Trophoblast cell (in vitro differentiated cells and primary cell): ENCODE measurements around the gene PRDX4. TPM values are rescaled to one million over a fixed set of nuclear protein-coding genes. Genes with fewer than 3 reads are reported as not detected.

ENCODE experiments used
- DNase-seq, 2 donors: peaks; one replicate each; pipeline ENCODE4 v3.0.0-alpha.2; 2016
- H2AFZ ChIP-seq: 2 replicates; pipeline ENCODE4 v1.6.1; 2013; ENCODE audit warnings: low read length, moderate library complexity, mild to moderate bottlenecking; ENCODE audit not compliant: insufficient read depth, poor library complexity
- H2AK5ac ChIP-seq: 2 replicates; pipeline ENCODE4 v1.6.1; 2013; ENCODE audit warnings: mild to moderate bottlenecking, low read length
- H2BK120ac ChIP-seq: 2 replicates; pipeline ENCODE4 v1.6.1; 2013; ENCODE audit warnings: low read length, mild to moderate bottlenecking, moderate library complexity; ENCODE audit not compliant: insufficient read depth, poor library complexity
- H2BK12ac ChIP-seq: 2 replicates; pipeline ENCODE4 v1.6.1; 2013; ENCODE audit warnings: mild to moderate bottlenecking, low read length, moderate library complexity
- H2BK5ac ChIP-seq: 2 replicates; pipeline ENCODE4 v1.6.1; 2013; ENCODE audit warnings: low read length, low read depth, moderate library complexity, mild to moderate bottlenecking; ENCODE audit not compliant: poor library complexity
- H3K14ac ChIP-seq: 2 replicates; pipeline ENCODE4 v1.6.1; 2013; ENCODE audit warnings: mild to moderate bottlenecking, low read length
- H3K18ac ChIP-seq: 2 replicates; pipeline ENCODE4 v1.6.1; 2013; ENCODE audit warnings: mild to moderate bottlenecking, low read length
- H3K23ac ChIP-seq: 2 replicates; pipeline ENCODE4 v1.6.1; 2013; ENCODE audit warnings: low read length
- H3K27ac ChIP-seq: 2 replicates; pipeline ENCODE4 v1.5.1; 2013; ENCODE audit warnings: low read depth, mild to moderate bottlenecking, inconsistent platforms, low read length, moderate library complexity
- H3K27me3 ChIP-seq: 2 replicates; pipeline ENCODE4 v1.6.1; 2013; ENCODE audit warnings: inconsistent platforms, mild to moderate bottlenecking, low read length, moderate library complexity; ENCODE audit not compliant: insufficient read depth
- H3K36me3 ChIP-seq, 2 experiments: 1 replicate in 1 of 2; 2 replicates in 1 of 2; pipeline ENCODE4 v1.6.1; 2013; ENCODE audit warnings: low read length in 2 of 2, mild to moderate bottlenecking in 2 of 2, moderate library complexity in 1 of 2; ENCODE audit not compliant: insufficient read depth in 2 of 2, control insufficient read depth in 1 of 2
- H3K4ac ChIP-seq: 2 replicates; pipeline ENCODE4 v1.6.1; 2013; ENCODE audit warnings: low read depth, mild to moderate bottlenecking, low read length, moderate library complexity
- H3K4me1 ChIP-seq, 2 experiments: 1 replicate in 1 of 2; 2 replicates in 1 of 2; pipeline ENCODE4 v1.6.1; 2013; ENCODE audit warnings: low read length in 2 of 2, mild to moderate bottlenecking in 2 of 2, moderate library complexity in 1 of 2; ENCODE audit not compliant: insufficient read depth in 2 of 2, control insufficient read depth in 1 of 2
- H3K4me2 ChIP-seq: 2 replicates; pipeline ENCODE4 v1.6.1; 2013; ENCODE audit warnings: inconsistent platforms, mild to moderate bottlenecking, low read length, moderate library complexity
- H3K4me3 ChIP-seq: 2 replicates; pipeline ENCODE4 v1.5.1; 2013; ENCODE audit warnings: mild to moderate bottlenecking, low read depth, low read length, inconsistent platforms
- H3K79me1 ChIP-seq: one replicate; pipeline ENCODE4 v1.6.1; 2013; ENCODE audit warnings: low read length
- H3K79me2 ChIP-seq: 2 replicates; pipeline ENCODE4 v1.6.1; 2013; ENCODE audit warnings: low read length, mild to moderate bottlenecking; ENCODE audit not compliant: control insufficient read depth, insufficient read depth, poor library complexity
- H3K9ac ChIP-seq: 2 replicates; pipeline ENCODE4 v1.6.1; 2013; ENCODE audit warnings: mild to moderate bottlenecking, low read length
- H3K9me3 ChIP-seq: 2 replicates; pipeline ENCODE4 v1.6.1; 2013; ENCODE audit warnings: low read depth, mild to moderate bottlenecking, control low read depth, inconsistent platforms, low read length; ENCODE audit not compliant: insufficient read depth
- H4K12ac ChIP-seq: 2 replicates; pipeline ENCODE4 v1.6.1; 2013; ENCODE audit warnings: low read depth, mild to moderate bottlenecking, low read length, moderate library complexity
- H4K8ac ChIP-seq: 2 replicates; pipeline ENCODE4 v1.6.1; 2013; ENCODE audit warnings: low read depth, mild to moderate bottlenecking, low read length, moderate library complexity
- H4K91ac ChIP-seq: one replicate; pipeline ENCODE4 v1.6.1; 2013; ENCODE audit warnings: low read depth, mild to moderate bottlenecking, low read length, moderate library complexity
- WGBS: extraction: QIAGEN DNeasy Blood & Tissue Kit; methylation state at CpG from one replicate; pipeline ENCODE4 v1.1.7; 2013; ENCODE audit warnings: missing lambda C conversion rate; ENCODE audit not compliant: insufficient read length, insufficient coverage; ENCODE audit errors: extremely low coverage; 5-methylcytosine and 5-hydroxymethylcytosine counted together
- polyA plus RNA-seq: library from polyadenylated mRNA; stranded (reverse); fragments of 200-250 nt; gene quantifications from 2 replicates; pipeline ENCODE4 v1.2.3, GENCODE V29; 2013

PRDX4 gene
- 182 and 193 TPM in 2 replicates for polyA plus RNA-seq

- H3K9me3 ChIP-seq = no peaks in the 10 kb centered on the region
- no peak within 1 kb of the TSS for H3K23ac ChIP-seq
- peak within 1 kb of the TSS; percentile 82 for H3K4ac ChIP-seq
- H3K18ac ChIP-seq = peak within 1 kb of the TSS; percentile 54
- peak within 1 kb of the TSS; percentile 77 for H4K12ac ChIP-seq
- peak within 1 kb of the TSS; percentile 71 for H2BK12ac ChIP-seq
- H3K9ac ChIP-seq = peak within 1 kb of the TSS; percentile 77
- H3K4me1 ChIP-seq = no peaks in the 10 kb centered on the region
- DNase-seq = peak; percentile 75 to 82
- H2AK5ac ChIP-seq = peak within 1 kb of the TSS; percentile 62
- H3K14ac ChIP-seq = peak within 1 kb of the TSS; percentile 70
- no CpG with 5 or more reads among the region's 73 CpGs for WGBS
- H4K91ac ChIP-seq = peak within 1 kb of the TSS; percentile 68
- peaks cover 5% of the 10 kb centered on the region for H3K79me1 ChIP-seq
- no peaks in the 10 kb centered on the region for H3K27me3 ChIP-seq
- peaks cover 4% of the 10 kb centered on the region for H3K79me2 ChIP-seq
- peaks cover 0 to 4% of the 10 kb centered on the region in 2 experiments for H3K36me3 ChIP-seq
- H3K27ac ChIP-seq = peak within 1 kb of the TSS; percentile 69
- peak within 1 kb of the TSS; percentile 73 for H3K4me2 ChIP-seq
- peak within 1 kb of the TSS; percentile 61 for H2BK120ac ChIP-seq
- H2AFZ ChIP-seq = peak within 1 kb of the TSS; percentile 83
- peak within 1 kb of the TSS; percentile 59 for H2BK5ac ChIP-seq
- H4K8ac ChIP-seq = peak within 1 kb of the TSS; percentile 77
- H3K4me3 ChIP-seq = peak within 1 kb of the TSS; percentile 86
These were observed at the start of gene PRDX4 for GRCh38 chrX:23667239-23668177. PRDX4 (plus strand) TSS chrX:23667493; CDS start chrX:23667571, 78 bp downstream.

GRCh38 chrX:23621621-23622265 lies 45.5 kb upstream of the PRDX4 start:
- Histone ChIP-seq H3K36me3 (no peaks in the 10 kb centered on the region), H4K8ac (no peak overlapping the region), H3K23ac (no peak overlapping the region), H3K4me3 (no peak overlapping the region), H2BK12ac (no peak overlapping the region), H3K14ac (no peak overlapping the region), H3K4me1 (no peaks in the 10 kb centered on the region), H3K9ac (no peak overlapping the region), H3K9me3 (no peaks in the 10 kb centered on the region), H2BK5ac (no peak overlapping the region), H3K79me1 (no peaks in the 10 kb centered on the region), H2AK5ac (no peak overlapping the region), H3K4me2 (no peak overlapping the region), H4K12ac (no peak overlapping the region), H3K18ac (no peak overlapping the region), H3K79me2 (no peaks in the 10 kb centered on the region), H3K27ac (no peak overlapping the region), H3K27me3 (no peaks in the 10 kb centered on the region), H2BK120ac (no peak overlapping the region), H2AFZ (no peak overlapping the region), H3K4ac (no peak overlapping the region), H4K91ac (no peak overlapping the region)
- no CpG with 5 or more reads among the region's 5 CpGs for WGBS
- DNase-seq = no peak

GRCh38 chrX:23623797-23624196 lies 43.5 kb upstream of the PRDX4 start:
- no CpG with 5 or more reads among the region's 4 CpGs for WGBS
- H2BK120ac ChIP-seq = no peak overlapping the region
- H3K9me3 ChIP-seq = no peaks in the 10 kb centered on the region
- H3K79me1 ChIP-seq = no peaks in the 10 kb centered on the region
- H3K9ac ChIP-seq = no peak overlapping the region
- H3K23ac ChIP-seq = no peak overlapping the region
- no peak overlapping the region for H3K4me2 ChIP-seq
- H3K4me3 ChIP-seq = no peak overlapping the region
- H2BK12ac ChIP-seq = no peak overlapping the region
- no peak overlapping the region for H2AK5ac ChIP-seq
- no peak overlapping the region for H2AFZ ChIP-seq
- no peak overlapping the region for H3K14ac ChIP-seq
- no peak overlapping the region for H4K8ac ChIP-seq
- H4K91ac ChIP-seq = no peak overlapping the region
- H3K36me3 ChIP-seq = no peaks in the 10 kb centered on the region
- H3K4me1 ChIP-seq = no peaks in the 10 kb centered on the region
- no peak overlapping the region for H2BK5ac ChIP-seq
- no peak overlapping the region for H3K27ac ChIP-seq
- no peaks in the 10 kb centered on the region for H3K79me2 ChIP-seq
- H3K18ac ChIP-seq = no peak overlapping the region
- H4K12ac ChIP-seq = no peak overlapping the region
- H3K27me3 ChIP-seq = no peaks in the 10 kb centered on the region
- no peak for DNase-seq
- no peak overlapping the region for H3K4ac ChIP-seq

GRCh38 chrX:23626651-23627050 lies 40.6 kb upstream of the PRDX4 start:
- H3K36me3 ChIP-seq = no peaks in the 10 kb centered on the region
- no peaks in the 10 kb centered on the region for H3K79me2 ChIP-seq
- DNase-seq = no peak
- no peak overlapping the region for H2BK12ac ChIP-seq
- H2BK120ac ChIP-seq = no peak overlapping the region
- no peak overlapping the region for H3K14ac ChIP-seq
- H3K4me1 ChIP-seq = no peaks in the 10 kb centered on the region
- H3K9me3 ChIP-seq = no peaks in the 10 kb centered on the region
- H4K12ac ChIP-seq = no peak overlapping the region
- no peak overlapping the region for H3K27ac ChIP-seq
- H3K4me3 ChIP-seq = no peak overlapping the region
- H3K27me3 ChIP-seq = no peaks in the 10 kb centered on the region
- no peaks in the 10 kb centered on the region for H3K79me1 ChIP-seq
- H3K18ac ChIP-seq = no peak overlapping the region
- no peak overlapping the region for H4K91ac ChIP-seq
- H2BK5ac ChIP-seq = no peak overlapping the region
- H3K23ac ChIP-seq = no peak overlapping the region
- no peak overlapping the region for H2AFZ ChIP-seq
- no peak overlapping the region for H4K8ac ChIP-seq
- H3K4ac ChIP-seq = no peak overlapping the region
- no CpG with 5 or more reads among the region's 1 CpG for WGBS
- H2AK5ac ChIP-seq = no peak overlapping the region
- H3K9ac ChIP-seq = no peak overlapping the region
- H3K4me2 ChIP-seq = no peak overlapping the region
